K562 (cell line): ENCODE results near the gene GABPB2. TPM values are rescaled to one million over a fixed set of nuclear protein-coding genes. Genes with fewer than 3 reads are reported as not detected.
A peak's percentile ranks its signal among the peaks of the same experiment; 100 is the strongest.

Source experiments
- BRD9 ChIP-seq: fragments of 450-650 bp; IDR thresholded peaks from 2 replicates; pipeline ENCODE4 v1.6.1; 2018; ENCODE audit warnings: low read depth; ENCODE audit not compliant: partially characterized antibody
- C11orf30 ChIP-seq: fragments of 450-650 bp; IDR thresholded peaks from 2 replicates; pipeline ENCODE4 v1.6.1; 2016; ENCODE audit warnings: low read depth, mild to moderate bottlenecking
- CHD1 ChIP-seq: fragments of 200-600 bp; sonication (generic); IDR thresholded peaks from one replicate; pipeline ENCODE4 v1.6.1; 2012; ENCODE audit warnings: mild to moderate bottlenecking, moderate library complexity, low read length, inconsistent platforms
- GABPB2 ChIP-seq: fragments of 250-450 bp; sonication (Bioruptor Pico); conservative IDR thresholded peaks from 2 replicates; pipeline ENCODE4 v1.5.1; 2021; ENCODE audit warnings: mild to moderate bottlenecking
- JUNB ChIP-seq: fragments of 450-650 bp; formaldehyde crosslinking; conservative IDR thresholded peaks from 2 replicates; pipeline ENCODE4 v1.4.0; 2020; ENCODE audit warnings: mild to moderate bottlenecking
- KLF1 ChIP-seq: fragments of 450-650 bp; IDR thresholded peaks from 2 replicates; pipeline ENCODE4 v1.6.1; 2016; ENCODE audit warnings: missing genetic modification characterization, missing compliant biosample characterization
- MCM2 ChIP-seq: fragments of 450-650 bp; IDR thresholded peaks from 2 replicates; pipeline ENCODE4 v1.6.1; 2017; ENCODE audit warnings: low read depth, mild to moderate bottlenecking
- MCM3 ChIP-seq: fragments of 450-650 bp; IDR thresholded peaks from 2 replicates; pipeline ENCODE4 v1.6.1; 2016
- NONO ChIP-seq, 2 experiments: fragments of 200-400 bp in 1 of 2; fragments of 450-650 bp in 1 of 2; formaldehyde crosslinking in 1 of 2; IDR thresholded peaks; 2 replicates each; pipeline ENCODE4 v1.6.1; 2017; ENCODE audit warnings: low read depth in 2 of 2, mild to moderate bottlenecking in 2 of 2, moderate library complexity in 2 of 2, low read length in 1 of 2
- PHF20 ChIP-seq: fragments of 450-650 bp; IDR thresholded peaks from 2 replicates; pipeline ENCODE4 v1.6.1; 2018; ENCODE audit not compliant: partially characterized antibody
- SAFB2 ChIP-seq: fragments of 200-400 bp; formaldehyde crosslinking; IDR thresholded peaks from 2 replicates; pipeline ENCODE4 v1.6.1; 2018; ENCODE audit warnings: borderline replicate concordance, low read length, low read depth, moderate library complexity; ENCODE audit not compliant: severe bottlenecking
- SMAD1 ChIP-seq: fragments of 150-350 bp; IDR thresholded peaks from 2 replicates; pipeline ENCODE4 v1.6.1; 2014; ENCODE audit warnings: low read length, low read depth; ENCODE audit not compliant: partially characterized antibody
- STAG1 ChIP-seq: sonication (generic); formaldehyde crosslinking; IDR thresholded peaks from 2 replicates; pipeline ENCODE4 v1.5.0; 2020; ENCODE audit warnings: missing genetic modification reagents, borderline replicate concordance
- XRCC5 ChIP-seq: fragments of 200-400 bp; formaldehyde crosslinking; IDR thresholded peaks from 2 replicates; pipeline ENCODE4 v1.6.1; 2017; ENCODE audit warnings: low read depth, mild to moderate bottlenecking, low read length
- ZBTB1 ChIP-seq: sonication (generic); formaldehyde crosslinking; IDR thresholded peaks from 2 replicates; pipeline ENCODE4 v1.8.1; 2023; ENCODE audit warnings: missing genetic modification reagents, low read depth, mild to moderate bottlenecking, borderline replicate concordance
- ZBTB7A ChIP-seq: IDR thresholded peaks from 2 replicates; pipeline ENCODE4 v1.6.1; 2011; ENCODE audit warnings: low read depth, mild to moderate bottlenecking, low read length, moderate library complexity, borderline replicate concordance; ENCODE audit not compliant: control insufficient read depth
- ZNF518B ChIP-seq: fragments of 250-450 bp; sonication (Bioruptor Pico); IDR thresholded peaks from 2 replicates; pipeline ENCODE4 v1.5.0; 2021; ENCODE audit warnings: mild to moderate bottlenecking, moderate library complexity
- polyA plus RNA-seq, 8 experiments: library from polyadenylated mRNA; depleted of rRNA in 4 of 8; stranded (reverse) in 5 of 8; unstranded in 3 of 8; fragments of >200 nt; fragmentation: Nextera tagmentation in 2 of 8; fragmentation: Illumina TruSeq in 1 of 8; extraction: Ambion mirVana in 2 of 8; extraction: Trizol in 1 of 8; gene quantifications; 2 replicates each; pipeline versions ENCODE4 v1.2.1 to v1.2.3, GENCODE V29; 2011 to 2014; ENCODE audit warnings: inconsistent platforms in 1 of 8, missing spikeins in 1 of 8
- total RNA-seq, 7 experiments: library from RNA; depleted of rRNA in 6 of 7; stranded (reverse); fragments of >200 nt in 6 of 7; fragmentation: Illumina TruSeq in 2 of 7; extraction: Trizol in 2 of 7; gene quantifications; 2 replicates each; pipeline versions ENCODE4 v1.2.1 to v1.2.3, GENCODE V29; 2011 to 2021; ENCODE audit warnings: low replicate concordance in 1 of 7
- TF ChIP-seq, protein P1 (sequence below), 3 experiments: fragments of 200-800 bp in 1 of 3; fragments of 250-450 bp in 1 of 3; fragments of 450-650 bp in 1 of 3; sonication (Bioruptor Pico) in 1 of 3; sonication (Bioruptor generic) in 1 of 3; formaldehyde crosslinking in 1 of 3; IDR thresholded peaks; 2 replicates each; pipeline versions ENCODE4 v1.6.1 to v1.8.0; 2016 to 2022; ENCODE audit warnings: mild to moderate bottlenecking in 2 of 3, missing genetic modification characterization in 2 of 3, missing compliant biosample characterization in 1 of 3, moderate library complexity in 1 of 3
- TF ChIP-seq, protein P2 (sequence below): sonication (generic); IDR thresholded peaks from 2 replicates; pipeline ENCODE4 v1.6.1; 2016

The GABPB2 gene
- total and polyA plus RNA-seq, 9 of the 15 experiments (the other 6 are each of a cell fraction or from before 2014, with no cell fraction given): 2.2 to 13.3 (median 6.1) TPM

GRCh38 chr1:151070474-151071276 is at the start of gene GABPB2 (continued):
- TF ChIP-seq ZNF518B: no peak
- TF ChIP-seq, protein P1, sequence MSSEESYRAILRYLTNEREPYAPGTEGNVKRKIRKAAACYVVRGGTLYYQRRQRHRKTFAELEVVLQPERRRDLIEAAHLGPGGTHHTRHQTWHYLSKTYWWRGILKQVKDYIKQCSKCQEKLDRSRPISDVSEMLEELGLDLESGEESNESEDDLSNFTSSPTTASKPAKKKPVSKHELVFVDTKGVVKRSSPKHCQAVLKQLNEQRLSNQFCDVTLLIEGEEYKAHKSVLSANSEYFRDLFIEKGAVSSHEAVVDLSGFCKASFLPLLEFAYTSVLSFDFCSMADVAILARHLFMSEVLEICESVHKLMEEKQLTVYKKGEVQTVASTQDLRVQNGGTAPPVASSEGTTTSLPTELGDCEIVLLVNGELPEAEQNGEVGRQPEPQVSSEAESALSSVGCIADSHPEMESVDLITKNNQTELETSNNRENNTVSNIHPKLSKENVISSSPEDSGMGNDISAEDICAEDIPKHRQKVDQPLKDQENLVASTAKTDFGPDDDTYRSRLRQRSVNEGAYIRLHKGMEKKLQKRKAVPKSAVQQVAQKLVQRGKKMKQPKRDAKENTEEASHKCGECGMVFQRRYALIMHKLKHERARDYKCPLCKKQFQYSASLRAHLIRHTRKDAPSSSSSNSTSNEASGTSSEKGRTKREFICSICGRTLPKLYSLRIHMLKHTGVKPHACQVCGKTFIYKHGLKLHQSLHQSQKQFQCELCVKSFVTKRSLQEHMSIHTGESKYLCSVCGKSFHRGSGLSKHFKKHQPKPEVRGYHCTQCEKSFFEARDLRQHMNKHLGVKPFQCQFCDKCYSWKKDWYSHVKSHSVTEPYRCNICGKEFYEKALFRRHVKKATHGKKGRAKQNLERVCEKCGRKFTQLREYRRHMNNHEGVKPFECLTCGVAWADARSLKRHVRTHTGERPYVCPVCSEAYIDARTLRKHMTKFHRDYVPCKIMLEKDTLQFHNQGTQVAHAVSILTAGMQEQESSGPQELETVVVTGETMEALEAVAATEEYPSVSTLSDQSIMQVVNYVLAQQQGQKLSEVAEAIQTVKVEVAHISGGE (CRISPR knock-in tag; IDR thresholded peaks at IDR 0.05): peak in 1 of 3 experiments; percentile 70; a peak in 2 of 6 replicates
- TF ChIP-seq ZBTB1 (CRISPR knock-in tag): peak; percentile 32; the same call in 1 of the 2 replicates
- TF ChIP-seq ZBTB7A: peak; percentile 94; the same call in 1 of the 2 replicates
- peak; percentile 95 for TF ChIP-seq CHD1
- no peak for TF ChIP-seq STAG1 (CRISPR knock-in tag)
- peak in 1 of 2 experiments; percentile 72; a peak in 2 of 4 replicates for TF ChIP-seq NONO (IDR thresholded peaks at IDR 0.05; ENCODE audit: low read depth in 2 of 2, low read length in 1 of 2)
- TF ChIP-seq GABPB2 (CRISPR knock-in tag): no peak
- TF ChIP-seq XRCC5: peak; percentile 98
- peak; percentile 67; the same call in 1 of the 2 replicates for TF ChIP-seq KLF1 (tag)
- TF ChIP-seq MCM3: no peak
- TF ChIP-seq PHF20: peak; percentile 97
- no peak for TF ChIP-seq SAFB2
- peak; percentile 34 for TF ChIP-seq C11orf30
- no peak for TF ChIP-seq MCM2
- no peak for TF ChIP-seq SMAD1
- TF ChIP-seq, protein P2, sequence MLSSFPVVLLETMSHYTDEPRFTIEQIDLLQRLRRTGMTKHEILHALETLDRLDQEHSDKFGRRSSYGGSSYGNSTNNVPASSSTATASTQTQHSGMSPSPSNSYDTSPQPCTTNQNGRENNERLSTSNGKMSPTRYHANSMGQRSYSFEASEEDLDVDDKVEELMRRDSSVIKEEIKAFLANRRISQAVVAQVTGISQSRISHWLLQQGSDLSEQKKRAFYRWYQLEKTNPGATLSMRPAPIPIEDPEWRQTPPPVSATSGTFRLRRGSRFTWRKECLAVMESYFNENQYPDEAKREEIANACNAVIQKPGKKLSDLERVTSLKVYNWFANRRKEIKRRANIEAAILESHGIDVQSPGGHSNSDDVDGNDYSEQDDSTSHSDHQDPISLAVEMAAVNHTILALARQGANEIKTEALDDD: peak; percentile 71; the same call in 1 of the 2 replicates
- TF ChIP-seq BRD9: peak; percentile 98
- 0 out of 2 replicates have a peak, but pooled peaks have one; percentile 18 for TF ChIP-seq JUNB (CRISPR knock-in tag)
